Neuron (in vitro differentiated cells): ENCODE results near the gene OAF.
A peak's percentile ranks its signal among the peaks of the same experiment; 100 is the strongest.
"Not testable (repeated sequence)": the region's sequence is repeated elsewhere in the genome, so short reads cannot be mapped to it uniquely, and the experiment has no call there.

Source experiments
- H2AFZ ChIP-seq: one replicate; pipeline ENCODE4 v1.6.1; 2013; ENCODE audit warnings: low read depth, mild to moderate bottlenecking, inconsistent platforms, low read length, moderate library complexity
- H3K27me3 ChIP-seq: one replicate; pipeline ENCODE4 v1.6.1; 2013; ENCODE audit warnings: low read length; ENCODE audit not compliant: insufficient read depth
- H3K36me3 ChIP-seq: one replicate; pipeline ENCODE4 v1.6.1; 2013; ENCODE audit warnings: low read length; ENCODE audit not compliant: insufficient read depth
- H3K4me1 ChIP-seq: one replicate; pipeline ENCODE4 v1.6.1; 2013; ENCODE audit warnings: low read length; ENCODE audit not compliant: insufficient read depth
- H3K4me3 ChIP-seq: 2 replicates; pipeline ENCODE4 v1.5.1; 2013; ENCODE audit warnings: mild to moderate bottlenecking, low read length, moderate library complexity
- H3K9me3 ChIP-seq: one replicate; pipeline ENCODE4 v1.6.1; 2013; ENCODE audit warnings: low read length

Gene OAF

GRCh38 chr11:120238968-120239620, 28.3 kb downstream of the OAF start:
- no peak overlapping the region for H3K4me3 ChIP-seq
- peaks cover 70% of the 10 kb centered on the region for H3K27me3 ChIP-seq

GRCh38 chr11:120239713-120240640, 29.1 kb downstream of the OAF start, which contains the start of gene POU2F3:
POU2F3 (plus strand) TSS chr11:120240140; CDS start chr11:120240344, 204 bp downstream.
- Histone ChIP-seq H2AFZ (no peak within 1 kb of the TSS), H3K9me3 (no peaks in the 10 kb centered on the region), H3K4me1 (no peaks in the 10 kb centered on the region), H3K4me3 (no peak within 1 kb of the TSS), H3K36me3 (no peaks in the 10 kb centered on the region), H3K27me3 (peaks cover 77% of the 10 kb centered on the region)

More at GRCh38 chr11:120238968-120239620, 28.3 kb downstream of the OAF start:
- H2AFZ ChIP-seq, result no peak overlapping the region
- H3K36me3 ChIP-seq, result no peaks in the 10 kb centered on the region
- H3K9me3 ChIP-seq, result no peaks in the 10 kb centered on the region
- H3K4me1 ChIP-seq, result no peaks in the 10 kb centered on the region

- Histone ChIP-seq H3K9me3 (no peaks in the 10 kb centered on the region), H3K4me3 (no peak overlapping the region), H3K4me1 (no peaks in the 10 kb centered on the region), H2AFZ (no peak overlapping the region), H3K27me3 (peaks cover 78% of the 10 kb centered on the region), H3K36me3 (no peaks in the 10 kb centered on the region)
Measured at GRCh38 chr11:120240866-120241265, 30.0 kb downstream of the OAF start.

GRCh38 chr11:120241277-120241676, 30.4 kb downstream of the OAF start:
- no peaks in the 10 kb centered on the region for H3K36me3 ChIP-seq
- peaks cover 82% of the 10 kb centered on the region for H3K27me3 ChIP-seq

GRCh38 chr11:120243221-120243620, 32.4 kb downstream of the OAF start:
- Histone ChIP-seq H3K36me3 (no peaks in the 10 kb centered on the region), H3K27me3 (peaks cover 81% of the 10 kb centered on the region), H2AFZ (no peak overlapping the region), H3K9me3 (no peaks in the 10 kb centered on the region), H3K4me1 (no peaks in the 10 kb centered on the region), H3K4me3 (no peak overlapping the region)

More at GRCh38 chr11:120241277-120241676, 30.4 kb downstream of the OAF start:
- Histone ChIP-seq H2AFZ (no peak overlapping the region), H3K4me3 (no peak overlapping the region), H3K9me3 (no peaks in the 10 kb centered on the region), H3K4me1 (no peaks in the 10 kb centered on the region)

GRCh38 chr11:120244476-120245365, 33.9 kb downstream of the OAF start:
- peaks cover 72% of the 10 kb centered on the region for H3K27me3 ChIP-seq
- no peaks in the 10 kb centered on the region for H3K4me1 ChIP-seq
- H3K9me3 ChIP-seq, result no peaks in the 10 kb centered on the region
- no peak overlapping the region for H3K4me3 ChIP-seq
- no peaks in the 10 kb centered on the region for H3K36me3 ChIP-seq
- no peak overlapping the region for H2AFZ ChIP-seq

GRCh38 chr11:120245434-120245833, 34.6 kb downstream of the OAF start:
- H3K27me3 ChIP-seq, result peaks cover 70% of the 10 kb centered on the region
- no peak overlapping the region for H2AFZ ChIP-seq
- H3K9me3 ChIP-seq, result no peaks in the 10 kb centered on the region
- H3K4me1 ChIP-seq, result no peaks in the 10 kb centered on the region
- no peak overlapping the region for H3K4me3 ChIP-seq
- H3K36me3 ChIP-seq, result no peaks in the 10 kb centered on the region

- H3K9me3 ChIP-seq, result no peaks in the 10 kb centered on the region
Measured at GRCh38 chr11:120248551-120249278, 37.9 kb downstream of the OAF start.

GRCh38 chr11:120249279-120250262, 38.7 kb downstream of the OAF start:
- H3K27me3 ChIP-seq, result peaks cover 43% of the 10 kb centered on the region
- no peaks in the 10 kb centered on the region for H3K9me3 ChIP-seq
- peaks cover under 1% of the 10 kb centered on the region for H3K4me1 ChIP-seq
- no peak overlapping the region for H3K4me3 ChIP-seq
- H3K36me3 ChIP-seq, result no peaks in the 10 kb centered on the region
- H2AFZ ChIP-seq, result no peak overlapping the region

More at GRCh38 chr11:120248551-120249278, 37.9 kb downstream of the OAF start:
- Histone ChIP-seq H3K27me3 (peaks cover 42% of the 10 kb centered on the region), H3K36me3 (no peaks in the 10 kb centered on the region), H2AFZ (no peak overlapping the region), H3K4me3 (no peak overlapping the region), H3K4me1 (no peaks in the 10 kb centered on the region)

GRCh38 chr11:120253377-120253776, 42.5 kb downstream of the OAF start:
- H3K4me3 ChIP-seq, H3K36me3 ChIP-seq, H3K9me3 ChIP-seq, H2AFZ ChIP-seq: not testable (repeated sequence)
- Histone ChIP-seq H3K4me1 (peaks cover 19% of the 10 kb centered on the region), H3K27me3 (peaks cover 18% of the 10 kb centered on the region)

GRCh38 chr11:120254788-120255518, 44.1 kb downstream of the OAF start:
- no peaks in the 10 kb centered on the region for H3K36me3 ChIP-seq

More at GRCh38 chr11:120254788-120255518, 44.1 kb downstream of the OAF start:
- Histone ChIP-seq H3K9me3 (no peaks in the 10 kb centered on the region), H2AFZ (no peak overlapping the region), H3K27me3 (peaks cover 14% of the 10 kb centered on the region), H3K4me1 (peaks cover 19% of the 10 kb centered on the region), H3K4me3 (peak overlapping the region; percentile 13)
